Thoracic aorta (tissue), 2 donors: ENCODE data around the gene BARX2. TPM values are rescaled to one million over a fixed set of nuclear protein-coding genes. Genes with fewer than 3 reads are reported as not detected.

Experiments
- ATAC-seq: fragments of 150-250 bp; one replicate; pipeline ENCODE4 v1.8.0; 2017; ENCODE audit warnings: low read depth; ENCODE audit not compliant: insufficient number of reproducible peaks, low FRiP score
- DNase-seq: peaks from one replicate; pipeline ENCODE4 v3.0.0-alpha.2; 2020; ENCODE audit warnings: low spot score
- H3K27ac ChIP-seq, 2 donors: fragments of 200-600 bp; sonication (generic); 1 replicate in 1 of 2; 2 replicates in 1 of 2; pipeline ENCODE4 v1.5.1; 2016; ENCODE audit warnings: mild to moderate bottlenecking in 2 of 2, moderate library complexity in 2 of 2
- H3K27me3 ChIP-seq: fragments of 200-600 bp; sonication (generic); replicated peaks from 2 replicates; pipeline ENCODE4 v1.6.0; 2016; ENCODE audit warnings: mild to moderate bottlenecking; ENCODE audit not compliant: insufficient read depth
- H3K36me3 ChIP-seq: fragments of 200-600 bp; sonication (generic); one replicate; pipeline ENCODE4 v1.5.1; 2016
- H3K4me1 ChIP-seq, 2 donors: fragments of 200-600 bp; sonication (generic); 1 replicate in 1 of 2; 2 replicates in 1 of 2; pipeline versions ENCODE4 v1.5.1 to v1.6.0; 2016; ENCODE audit warnings: low read depth in 2 of 2, mild to moderate bottlenecking in 1 of 2; ENCODE audit not compliant: control insufficient read depth in 1 of 2
- H3K4me3 ChIP-seq: fragments of 200-600 bp; sonication (generic); 2 replicates; pipeline ENCODE4 v1.5.1; 2016; ENCODE audit warnings: mild to moderate bottlenecking
- H3K9me3 ChIP-seq: fragments of 200-600 bp; sonication (generic); 2 replicates; pipeline ENCODE4 v1.5.1; 2016
- CTCF ChIP-seq: fragments of 200-600 bp; sonication (generic); IDR thresholded peaks from one replicate; pipeline ENCODE4 v1.5.1; 2019; ENCODE audit warnings: antibody characterized with exemption
- total RNA-seq, 2 donors: library from RNA; depleted of rRNA; stranded (reverse); fragments of >200 nt; gene quantifications; one replicate each; pipeline versions ENCODE4 v1.1.0 to v1.2.3, GENCODE V29; 2016

BARX2 gene
- total RNA-seq, 2 donors from 2014 or later: not detected

- no peak for DNase-seq
- Histone ChIP-seq H3K27me3 (no peaks in the 10 kb centered on the region), H3K36me3 (no peaks in the 10 kb centered on the region)
These were observed 20.2 kb downstream of the BARX2 start for GRCh38 chr11:129395883-129396282.

GRCh38 chr11:129396454-129396853 lies 20.8 kb downstream of the BARX2 start:
- H3K9me3 ChIP-seq: no peaks in the 10 kb centered on the region
- no peaks in the 10 kb centered on the region for H3K36me3 ChIP-seq
- no peaks in the 10 kb centered on the region for H3K4me1 ChIP-seq
- no peak for TF ChIP-seq CTCF
- no peaks in the 10 kb centered on the region for H3K27me3 ChIP-seq
- DNase-seq: no peak
- H3K4me3 ChIP-seq: no peak overlapping the region
- no peak overlapping the region for H3K27ac ChIP-seq
- ATAC-seq: no peak

More at GRCh38 chr11:129395883-129396282, 20.2 kb downstream of the BARX2 start:
- no peak for ATAC-seq
- H3K27ac ChIP-seq: no peak overlapping the region
- no peak for TF ChIP-seq CTCF
- H3K9me3 ChIP-seq: no peaks in the 10 kb centered on the region
- no peaks in the 10 kb centered on the region for H3K4me1 ChIP-seq
- no peak overlapping the region for H3K4me3 ChIP-seq

GRCh38 chr11:129402206-129403171 lies 26.8 kb downstream of the BARX2 start:
- no peak for TF ChIP-seq CTCF
- ATAC-seq: no peak
- H3K27me3 ChIP-seq: no peaks in the 10 kb centered on the region

GRCh38 chr11:129404731-129405130 lies 29.1 kb downstream of the BARX2 start:
- no peak overlapping the region for H3K4me3 ChIP-seq

More at GRCh38 chr11:129402206-129403171, 26.8 kb downstream of the BARX2 start:
- no peak for DNase-seq
- Histone ChIP-seq H3K4me3 (no peak overlapping the region), H3K9me3 (no peaks in the 10 kb centered on the region), H3K36me3 (no peaks in the 10 kb centered on the region), H3K4me1 (no peaks in the 10 kb centered on the region), H3K27ac (no peak overlapping the region)

More at GRCh38 chr11:129404731-129405130, 29.1 kb downstream of the BARX2 start:
- no peak for TF ChIP-seq CTCF
- no peak for ATAC-seq
- Histone ChIP-seq H3K27me3 (no peaks in the 10 kb centered on the region), H3K9me3 (no peaks in the 10 kb centered on the region), H3K36me3 (no peaks in the 10 kb centered on the region), H3K4me1 (no peaks in the 10 kb centered on the region), H3K27ac (no peak overlapping the region)
- DNase-seq: no peak
